ENCODE data around the gene ADCY4. TPM values are rescaled to one million over a fixed set of nuclear protein-coding genes. Genes with fewer than 3 reads are reported as not detected.

ADCY4 gene
- total RNA-seq, 1 donor from 2014 or later = 9.6 TPM

- DNase-seq = no peak
These were observed 18.9 kb downstream of the ADCY4 start for GRCh38 chr14:24315807-24316596.

- no peak for DNase-seq
These were observed 19.5 kb downstream of the ADCY4 start for GRCh38 chr14:24315243-24315806.

DNA sequence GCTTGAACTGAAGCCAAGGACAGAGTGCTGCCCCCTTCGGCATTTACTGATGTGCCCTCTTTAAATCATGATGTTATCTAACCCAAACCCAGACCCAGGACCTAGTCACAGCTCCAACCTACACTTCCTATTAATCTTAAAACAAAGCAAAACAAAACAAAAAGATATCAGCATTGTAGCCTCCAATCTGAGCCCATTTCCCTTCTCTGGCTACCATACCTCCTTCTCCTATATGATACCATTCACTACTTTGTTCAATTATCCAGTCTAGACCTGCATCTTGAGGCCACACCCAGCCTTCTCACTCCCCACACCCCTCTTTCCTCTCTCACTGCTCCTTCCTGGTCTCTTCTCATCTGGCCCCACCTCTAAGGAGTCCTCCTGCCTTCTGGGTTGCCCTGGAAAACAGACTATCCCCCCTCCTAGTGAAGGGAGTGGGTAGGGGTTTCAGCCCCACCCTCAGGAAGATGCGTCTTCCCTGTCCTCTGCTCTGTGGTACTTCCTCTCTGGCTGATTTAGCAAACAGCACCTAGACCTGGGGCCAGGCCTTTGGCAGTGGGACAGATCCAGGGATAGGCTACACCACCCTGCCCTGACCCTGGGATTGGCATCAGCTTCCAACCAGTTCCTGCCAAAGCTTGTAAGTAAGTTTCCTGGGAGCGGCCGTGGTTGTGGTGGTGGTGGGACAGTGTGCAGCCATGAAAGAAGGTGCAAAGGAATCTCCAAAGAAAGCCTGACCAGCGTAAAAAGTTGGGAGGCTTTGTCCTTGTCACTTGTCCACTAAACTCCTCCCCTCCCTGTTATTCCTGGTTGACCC lies 20.3 kb downstream of the ADCY4 start:
- no peak for DNase-seq

GRCh38 chr14:24313913-24314312 lies 21.0 kb downstream of the ADCY4 start:
- DNase-seq = no peak

DNA sequence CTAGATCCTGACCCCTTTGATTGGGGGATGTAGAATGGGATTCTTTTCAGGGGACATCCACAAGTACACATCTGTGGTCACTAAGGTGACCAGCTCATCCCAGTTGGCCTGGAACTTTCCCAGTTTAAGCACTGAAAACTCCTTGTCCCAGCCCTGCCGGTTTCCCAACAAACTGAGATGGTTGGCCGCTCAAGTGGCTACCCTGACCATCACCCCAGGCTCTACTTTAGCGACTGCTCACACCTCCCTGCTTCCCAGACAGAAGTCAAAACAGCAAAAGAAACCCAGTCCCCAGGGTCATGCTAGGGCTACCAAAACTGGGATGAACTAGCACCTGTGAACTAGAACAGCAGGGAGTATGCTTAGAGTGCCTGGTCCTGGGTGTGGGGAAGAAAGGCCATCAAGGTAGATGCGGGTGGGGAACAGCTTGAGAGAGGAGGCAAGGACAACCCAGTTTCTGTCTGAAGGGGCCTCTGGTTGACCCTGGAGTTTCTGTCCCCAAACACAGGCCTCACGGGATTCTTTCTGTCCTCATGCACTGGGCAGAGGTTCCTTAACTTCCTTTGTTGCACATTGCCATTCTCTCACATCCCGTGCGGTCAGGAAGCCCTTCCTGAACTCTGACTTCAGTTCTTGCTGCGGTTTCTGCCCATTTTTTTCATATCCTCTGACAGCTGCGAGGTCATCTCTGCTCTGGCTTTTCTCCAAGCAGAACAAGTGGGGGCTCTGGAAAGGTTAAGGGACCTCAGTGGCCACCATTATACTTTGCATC lies 21.9 kb downstream of the ADCY4 start:
- DNase-seq = no peak

DNA sequence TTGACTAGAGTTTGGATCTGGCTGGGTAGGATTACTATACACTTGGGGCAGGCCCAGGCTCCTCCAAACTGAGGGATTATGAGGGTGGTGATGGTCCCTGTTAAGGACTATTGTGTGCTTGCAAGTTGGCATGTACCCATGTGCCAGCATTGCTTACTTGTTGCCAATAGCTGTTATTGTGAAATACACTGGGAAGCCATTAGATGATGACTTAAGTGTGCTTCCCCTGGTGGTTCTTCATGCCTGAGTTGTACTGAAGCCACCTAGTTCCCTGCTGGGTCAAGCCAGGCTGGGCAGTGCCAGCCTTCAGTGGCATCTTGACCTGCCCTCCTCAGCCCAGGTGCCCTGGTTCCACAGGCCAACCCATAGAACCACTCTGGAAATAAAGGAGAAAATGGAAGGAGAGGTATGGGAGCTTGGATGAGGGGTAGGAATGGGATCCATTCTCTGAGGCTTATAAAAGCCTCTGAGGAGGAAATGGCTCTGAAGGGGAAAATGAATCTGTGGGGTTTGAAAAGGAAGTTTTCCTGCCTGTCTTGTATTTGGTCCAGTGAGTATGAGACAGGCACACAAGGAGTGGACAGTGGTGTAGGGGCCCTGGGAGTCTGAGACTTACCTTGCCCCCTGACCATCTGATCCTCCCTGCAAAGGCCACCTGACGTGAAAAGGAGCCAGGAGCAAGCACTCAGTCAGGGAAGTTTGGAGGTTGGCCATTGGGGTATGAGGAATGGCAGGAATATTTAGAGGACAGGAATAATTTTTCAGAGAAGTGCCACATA lies 22.8 kb downstream of the ADCY4 start:
- peak; percentile 10 for DNase-seq

DNA sequence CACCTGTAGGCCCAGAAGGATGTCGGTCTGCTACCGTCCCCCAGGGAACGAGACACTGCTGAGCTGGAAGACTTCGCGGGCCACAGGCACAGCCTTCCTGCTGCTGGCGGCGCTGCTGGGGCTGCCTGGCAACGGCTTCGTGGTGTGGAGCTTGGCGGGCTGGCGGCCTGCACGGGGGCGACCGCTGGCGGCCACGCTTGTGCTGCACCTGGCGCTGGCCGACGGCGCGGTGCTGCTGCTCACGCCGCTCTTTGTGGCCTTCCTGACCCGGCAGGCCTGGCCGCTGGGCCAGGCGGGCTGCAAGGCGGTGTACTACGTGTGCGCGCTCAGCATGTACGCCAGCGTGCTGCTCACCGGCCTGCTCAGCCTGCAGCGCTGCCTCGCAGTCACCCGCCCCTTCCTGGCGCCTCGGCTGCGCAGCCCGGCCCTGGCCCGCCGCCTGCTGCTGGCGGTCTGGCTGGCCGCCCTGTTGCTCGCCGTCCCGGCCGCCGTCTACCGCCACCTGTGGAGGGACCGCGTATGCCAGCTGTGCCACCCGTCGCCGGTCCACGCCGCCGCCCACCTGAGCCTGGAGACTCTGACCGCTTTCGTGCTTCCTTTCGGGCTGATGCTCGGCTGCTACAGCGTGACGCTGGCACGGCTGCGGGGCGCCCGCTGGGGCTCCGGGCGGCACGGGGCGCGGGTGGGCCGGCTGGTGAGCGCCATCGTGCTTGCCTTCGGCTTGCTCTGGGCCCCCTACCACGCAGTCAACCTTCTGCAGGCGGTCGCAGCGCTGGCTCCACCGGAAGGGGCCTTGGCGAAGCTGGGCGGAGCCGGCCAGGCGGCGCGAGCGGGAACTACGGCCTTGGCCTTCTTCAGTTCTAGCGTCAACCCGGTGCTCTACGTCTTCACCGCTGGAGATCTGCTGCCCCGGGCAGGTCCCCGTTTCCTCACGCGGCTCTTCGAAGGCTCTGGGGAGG lies 23.9 kb downstream of the ADCY4 start, which contains the start of gene LTB4R:
TSS of gene LTB4R (plus strand) at position 857 of the 959 bp plus-strand sequence. CDS start 4,150 bp downstream, outside the sequence.
- DNase-seq = peak; percentile 45

GRCh38 chr14:24310265-24310645 lies 24.6 kb downstream of the ADCY4 start:
- DNase-seq = no peak

GRCh38 chr14:24309538-24310264 lies 25.2 kb downstream of the ADCY4 start, which contains the start of gene LTB4R2:
TSS of gene LTB4R2 (plus strand) at chr14:24310140. CDS start at chr14:24310665, 525 bp downstream.
- DNase-seq = no peak

DNA sequence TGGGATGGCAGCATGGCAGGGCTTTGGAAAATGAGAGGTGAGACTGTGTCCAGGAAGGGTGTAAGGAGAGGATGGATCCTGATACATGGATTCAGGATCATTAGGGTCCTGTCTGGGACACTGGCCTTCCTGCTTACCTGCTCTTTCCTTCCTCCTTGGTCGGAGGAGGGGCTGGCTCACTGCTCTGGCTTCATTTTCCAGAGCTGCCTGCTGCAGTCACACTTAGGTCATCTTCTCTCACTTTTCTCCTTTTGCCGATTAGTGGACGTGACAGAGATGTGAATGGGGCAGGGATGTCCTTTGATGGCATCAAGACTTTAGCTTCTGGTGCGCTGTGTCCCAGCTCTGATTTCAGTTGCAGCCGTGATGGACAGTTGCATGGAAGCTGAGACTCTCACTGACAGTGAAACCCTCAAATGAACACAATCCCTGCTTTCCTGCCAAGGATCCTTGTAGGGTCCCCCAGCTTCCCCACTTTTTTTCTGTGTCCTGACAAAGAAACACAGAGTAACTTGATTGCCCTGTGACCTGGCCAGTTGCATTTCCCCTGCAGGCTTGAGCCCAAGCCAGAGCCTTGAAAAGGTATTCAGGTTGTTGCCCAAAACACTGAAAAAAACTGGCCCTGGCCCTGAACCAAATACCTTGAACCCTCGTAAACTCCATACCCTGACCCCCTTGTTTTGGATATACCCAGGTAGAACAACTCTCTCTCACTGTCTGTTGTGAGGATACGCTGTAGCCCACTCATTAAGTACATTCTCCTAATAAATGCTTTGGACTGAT lies 26.3 kb downstream of the ADCY4 start:
- DNase-seq = no peak

DNA sequence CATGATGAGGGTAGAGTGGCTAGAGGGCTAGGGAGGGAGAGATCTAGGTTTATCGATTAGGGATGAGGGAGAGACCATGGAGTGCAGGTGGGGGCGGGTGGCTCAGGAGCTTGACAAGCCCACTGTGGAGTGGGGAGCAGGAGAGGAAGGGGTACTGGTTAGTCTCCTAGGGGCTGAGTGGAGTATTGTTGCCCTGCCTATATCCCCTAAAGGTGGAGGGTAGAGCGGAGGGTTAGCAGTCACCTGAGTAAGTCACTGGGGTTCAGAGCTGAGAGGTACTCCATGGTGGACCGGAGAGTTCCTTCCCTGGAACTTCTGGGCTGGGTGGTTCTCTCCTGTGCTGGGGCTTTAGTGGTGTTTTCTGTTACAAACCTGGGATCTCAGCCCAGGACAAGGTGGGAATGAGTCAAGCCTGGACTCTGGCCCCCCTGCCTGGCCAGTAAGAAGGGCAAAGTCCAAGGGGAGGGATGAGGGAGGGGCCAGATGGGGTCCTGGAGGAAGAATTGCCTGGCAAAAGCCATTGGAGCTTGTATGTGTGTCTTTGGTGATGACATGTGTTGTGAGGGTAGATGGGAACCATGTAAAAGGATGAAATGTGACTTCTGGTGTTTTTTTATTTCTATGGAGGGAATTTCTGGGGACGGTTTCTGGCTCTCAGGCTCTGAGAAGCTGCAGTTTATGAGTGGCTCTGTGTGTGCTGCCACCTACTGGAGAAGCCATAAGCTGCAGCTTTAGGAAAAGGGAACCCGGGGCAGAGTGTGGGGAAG lies 27.1 kb downstream of the ADCY4 start, which contains the start of gene CIDEB:
TSS of gene CIDEB (minus strand) at position 403 of the 767 bp plus-strand sequence. CDS start at position 284, 119 bp downstream.
- no peak for DNase-seq

DNA sequence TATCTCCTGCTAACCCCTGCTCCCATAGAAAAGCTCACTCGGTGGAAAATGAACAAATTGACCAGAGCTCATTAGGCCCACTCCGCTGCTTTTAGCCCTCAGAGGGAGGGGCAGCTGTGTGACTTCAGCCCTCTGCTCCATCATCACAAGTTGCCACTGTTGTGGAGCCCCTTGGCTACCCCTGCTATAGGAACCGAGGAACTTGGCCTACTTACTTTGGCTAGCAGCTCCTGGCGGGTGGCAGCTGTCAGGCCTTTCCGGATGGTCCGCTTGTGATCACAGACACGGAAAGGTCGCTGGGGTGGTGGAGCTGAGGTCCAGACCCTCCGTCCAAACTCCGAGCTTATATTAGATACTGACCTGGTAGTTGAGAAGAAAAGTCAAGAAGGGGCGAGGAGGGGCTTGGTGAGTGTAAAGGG lies 27.7 kb downstream of the ADCY4 start:
- DNase-seq = no peak

- DNase-seq = no peak
These were observed 30.9 kb downstream of the ADCY4 start for GRCh38 chr14:24304019-24304387.

- no peak for DNase-seq
These were observed 34.4 kb downstream of the ADCY4 start for GRCh38 chr14:24300326-24300980.

GRCh38 chr14:24299255-24300191 lies 35.3 kb downstream of the ADCY4 start, which contains the start of the genes DHRS1 and NOP9:
TSS of gene DHRS1 (minus strand) at chr14:24299780. CDS start at chr14:24299106, 674 bp downstream.
TSS of gene NOP9 (plus strand) at chr14:24299850. CDS start at chr14:24299955, 105 bp downstream.
- DNase-seq = peak; percentile 84

GRCh38 chr14:24298892-24299254 lies 36.0 kb downstream of the ADCY4 start:
- DNase-seq = no peak
